Neural cell (in vitro differentiated cells): ENCODE data around the gene PLK3.
"Not testable (repeated sequence)": the region's sequence is repeated elsewhere in the genome, so short reads cannot be mapped to it uniquely, and the experiment has no call there.

Experiments used
- CTCF ChIP-seq: fragments of 450-650 bp; IDR thresholded peaks from 2 replicates; pipeline ENCODE4 v1.5.1; 2014; ENCODE audit warnings: antibody characterized with exemption, mild to moderate bottlenecking, moderate library complexity; ENCODE audit not compliant: poor library complexity, severe bottlenecking
- EZH2 ChIP-seq: fragments of 200-600, 300-800 bp; shearing (Covaris generic), sonication (generic); IDR thresholded peaks from 2 replicates; pipeline ENCODE4 v1.6.1; 2014; ENCODE audit warnings: antibody characterized with exemption, low read length, borderline replicate concordance, mild to moderate bottlenecking; ENCODE audit not compliant: insufficient read depth, poor library complexity, severe bottlenecking
- POLR2AphosphoS5 ChIP-seq: IDR thresholded peaks from 2 replicates; pipeline ENCODE4 v1.6.1; 2012
- TF ChIP-seq, protein P1 (sequence below): IDR thresholded peaks from 2 replicates; pipeline ENCODE4 v1.6.1; 2012; ENCODE audit warnings: borderline replicate concordance

- TF ChIP-seq CTCF, EZH2, POLR2AphosphoS5: not testable (repeated sequence)
- TF ChIP-seq, protein P1, sequence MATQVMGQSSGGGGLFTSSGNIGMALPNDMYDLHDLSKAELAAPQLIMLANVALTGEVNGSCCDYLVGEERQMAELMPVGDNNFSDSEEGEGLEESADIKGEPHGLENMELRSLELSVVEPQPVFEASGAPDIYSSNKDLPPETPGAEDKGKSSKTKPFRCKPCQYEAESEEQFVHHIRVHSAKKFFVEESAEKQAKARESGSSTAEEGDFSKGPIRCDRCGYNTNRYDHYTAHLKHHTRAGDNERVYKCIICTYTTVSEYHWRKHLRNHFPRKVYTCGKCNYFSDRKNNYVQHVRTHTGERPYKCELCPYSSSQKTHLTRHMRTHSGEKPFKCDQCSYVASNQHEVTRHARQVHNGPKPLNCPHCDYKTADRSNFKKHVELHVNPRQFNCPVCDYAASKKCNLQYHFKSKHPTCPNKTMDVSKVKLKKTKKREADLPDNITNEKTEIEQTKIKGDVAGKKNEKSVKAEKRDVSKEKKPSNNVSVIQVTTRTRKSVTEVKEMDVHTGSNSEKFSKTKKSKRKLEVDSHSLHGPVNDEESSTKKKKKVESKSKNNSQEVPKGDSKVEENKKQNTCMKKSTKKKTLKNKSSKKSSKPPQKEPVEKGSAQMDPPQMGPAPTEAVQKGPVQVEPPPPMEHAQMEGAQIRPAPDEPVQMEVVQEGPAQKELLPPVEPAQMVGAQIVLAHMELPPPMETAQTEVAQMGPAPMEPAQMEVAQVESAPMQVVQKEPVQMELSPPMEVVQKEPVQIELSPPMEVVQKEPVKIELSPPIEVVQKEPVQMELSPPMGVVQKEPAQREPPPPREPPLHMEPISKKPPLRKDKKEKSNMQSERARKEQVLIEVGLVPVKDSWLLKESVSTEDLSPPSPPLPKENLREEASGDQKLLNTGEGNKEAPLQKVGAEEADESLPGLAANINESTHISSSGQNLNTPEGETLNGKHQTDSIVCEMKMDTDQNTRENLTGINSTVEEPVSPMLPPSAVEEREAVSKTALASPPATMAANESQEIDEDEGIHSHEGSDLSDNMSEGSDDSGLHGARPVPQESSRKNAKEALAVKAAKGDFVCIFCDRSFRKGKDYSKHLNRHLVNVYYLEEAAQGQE = not testable (repeated sequence)
These were observed 24.2 kb downstream of the PLK3 start for GRCh38 chr1:44824392-44824791.
